CD4-positive, alpha-beta T cell treated with Interleukin-10 for 1 hour (primary cell): ENCODE results near the gene DUSP10.
A peak's percentile ranks its signal among the peaks of the same experiment; 100 is the strongest.

Experiments
- DNase-seq: peaks from one replicate; pipeline ENCODE4 v3.0.0-alpha.2; 2020

The DUSP10 gene

GRCh38 chr1:221762121-221762520, 20.2 kb upstream of the DUSP10 start:
- no peak for DNase-seq

DNA sequence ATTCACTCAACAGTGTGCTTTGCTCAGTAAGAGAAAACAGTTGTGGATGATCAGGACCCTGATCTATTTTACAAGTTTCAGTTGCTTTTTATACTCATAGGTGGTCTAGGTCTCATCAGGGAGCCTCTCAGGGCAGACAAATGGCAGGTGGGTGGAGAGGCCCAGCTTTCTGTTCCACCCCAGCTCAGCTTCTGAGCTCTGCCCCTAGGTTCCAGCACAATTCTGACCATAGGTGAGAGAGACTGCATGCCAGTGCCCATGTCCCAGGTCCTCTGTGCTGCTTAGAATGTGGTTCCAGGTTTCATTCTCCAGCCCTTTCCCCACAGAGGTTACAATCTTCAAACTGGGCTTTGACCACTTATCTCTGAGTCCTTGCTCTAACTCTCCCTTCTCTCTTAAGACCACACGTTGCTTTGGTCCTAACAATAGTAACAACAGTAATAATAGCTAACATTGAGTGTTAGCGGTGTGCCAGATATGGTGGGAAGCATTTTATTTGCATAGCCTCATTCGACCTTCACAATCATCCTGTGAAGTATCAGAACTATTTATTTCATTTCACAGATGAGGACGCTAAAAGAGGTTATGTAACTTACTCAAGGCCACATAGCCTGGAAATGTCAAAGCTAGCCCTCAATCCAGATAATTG, 19.6 kb upstream of the DUSP10 start:
- no peak for DNase-seq

DNA sequence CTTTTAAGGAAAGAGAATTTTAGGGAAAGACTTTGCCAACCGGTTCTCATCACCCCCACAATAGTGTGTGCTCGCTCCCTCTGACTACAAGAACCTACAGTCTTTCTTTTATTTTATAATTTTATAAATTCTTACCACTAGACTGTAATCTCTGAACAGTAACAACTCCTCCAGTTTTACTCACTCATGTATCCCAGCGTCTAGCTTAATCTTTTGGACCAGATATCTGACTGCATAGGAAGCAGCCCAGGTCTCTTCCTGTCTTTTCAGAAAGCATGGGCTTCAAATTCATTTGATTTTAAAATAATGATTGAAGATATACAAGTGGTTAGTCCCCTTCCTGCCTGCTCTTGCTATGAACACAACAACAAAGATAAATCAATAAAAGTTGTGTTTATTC, 19.0 kb upstream of the DUSP10 start:
- no peak for DNase-seq

GRCh38 chr1:221759436-221759835, 17.5 kb upstream of the DUSP10 start:
- DNase-seq = no peak

DNA sequence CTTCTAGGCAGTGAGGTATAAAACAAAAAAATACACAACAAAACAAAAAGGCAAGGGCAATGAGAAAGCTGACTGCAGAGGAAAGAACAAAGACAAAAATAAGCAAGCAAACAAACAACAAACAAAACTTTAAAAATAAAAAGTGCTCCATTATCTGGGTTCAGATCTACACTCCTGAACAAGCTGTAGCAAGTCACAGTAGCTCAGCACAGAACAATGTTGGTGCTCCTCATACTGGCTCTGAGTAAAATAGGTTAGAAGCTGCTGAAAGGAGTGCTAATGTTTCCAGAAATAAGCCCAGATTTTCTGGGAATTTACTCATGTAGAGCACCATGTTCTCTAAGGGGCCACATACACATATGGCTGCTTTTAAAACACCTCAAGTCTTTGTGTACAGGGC, 16.6 kb upstream of the DUSP10 start:
- DNase-seq = no peak

GRCh38 chr1:221756830-221757551, 15.1 kb upstream of the DUSP10 start:
- no peak for DNase-seq

- no peak for DNase-seq
Measured at GRCh38 chr1:221753828-221754188, 11.9 kb upstream of the DUSP10 start.

DNA sequence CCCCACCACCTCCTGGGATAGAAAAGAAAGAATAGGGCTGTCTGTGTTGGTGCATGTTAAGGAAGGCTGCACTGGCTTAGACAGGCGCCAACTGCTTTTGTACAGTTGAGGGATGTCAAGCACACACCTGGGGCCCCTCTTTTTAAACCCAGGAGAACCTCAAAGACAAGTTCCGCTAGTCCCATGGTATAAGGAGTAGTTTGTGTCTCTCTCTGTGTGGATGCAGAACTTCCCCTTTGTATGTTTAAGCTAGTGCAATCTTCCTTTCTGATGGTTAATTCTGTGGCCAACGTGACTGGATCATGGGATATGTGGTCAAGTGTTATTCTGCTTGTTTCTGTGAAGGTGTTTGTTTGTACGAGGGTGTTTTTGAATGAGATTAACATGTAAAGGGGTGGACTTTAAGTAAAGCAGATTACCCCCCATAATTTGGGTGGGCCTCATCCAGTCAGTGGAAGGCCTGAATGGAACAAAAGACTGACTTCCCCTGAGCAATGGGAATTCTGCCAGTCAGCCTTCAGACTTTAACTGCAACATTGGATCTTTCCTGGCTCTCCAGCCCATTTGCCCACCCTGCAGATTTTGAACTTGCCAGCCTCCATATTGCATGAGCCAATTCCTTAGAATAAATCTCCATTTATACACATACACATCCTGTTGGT, 9.5 kb upstream of the DUSP10 start:
- no peak for DNase-seq

- no peak for DNase-seq
Measured at GRCh38 chr1:221748981-221749380, 7.1 kb upstream of the DUSP10 start.

DNA sequence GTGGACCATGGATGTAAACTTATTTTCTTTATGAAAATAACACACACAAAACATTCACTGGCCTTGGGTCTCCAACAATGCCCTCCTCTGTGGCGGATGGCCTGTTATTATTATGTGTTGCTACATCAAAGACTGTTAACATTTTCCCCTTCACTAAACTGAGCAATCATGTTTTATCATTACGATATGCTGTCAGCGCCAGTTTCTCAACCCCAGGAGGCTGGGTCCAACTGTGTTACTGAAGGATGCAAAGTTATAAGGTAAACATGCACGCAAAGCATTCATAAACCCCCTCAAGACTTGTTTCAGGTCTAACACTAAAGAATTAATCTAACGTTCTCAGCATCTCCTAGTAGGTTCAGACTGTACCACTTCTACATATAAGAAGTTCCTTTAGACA, 6.0 kb upstream of the DUSP10 start:
- DNase-seq = no peak

DNA sequence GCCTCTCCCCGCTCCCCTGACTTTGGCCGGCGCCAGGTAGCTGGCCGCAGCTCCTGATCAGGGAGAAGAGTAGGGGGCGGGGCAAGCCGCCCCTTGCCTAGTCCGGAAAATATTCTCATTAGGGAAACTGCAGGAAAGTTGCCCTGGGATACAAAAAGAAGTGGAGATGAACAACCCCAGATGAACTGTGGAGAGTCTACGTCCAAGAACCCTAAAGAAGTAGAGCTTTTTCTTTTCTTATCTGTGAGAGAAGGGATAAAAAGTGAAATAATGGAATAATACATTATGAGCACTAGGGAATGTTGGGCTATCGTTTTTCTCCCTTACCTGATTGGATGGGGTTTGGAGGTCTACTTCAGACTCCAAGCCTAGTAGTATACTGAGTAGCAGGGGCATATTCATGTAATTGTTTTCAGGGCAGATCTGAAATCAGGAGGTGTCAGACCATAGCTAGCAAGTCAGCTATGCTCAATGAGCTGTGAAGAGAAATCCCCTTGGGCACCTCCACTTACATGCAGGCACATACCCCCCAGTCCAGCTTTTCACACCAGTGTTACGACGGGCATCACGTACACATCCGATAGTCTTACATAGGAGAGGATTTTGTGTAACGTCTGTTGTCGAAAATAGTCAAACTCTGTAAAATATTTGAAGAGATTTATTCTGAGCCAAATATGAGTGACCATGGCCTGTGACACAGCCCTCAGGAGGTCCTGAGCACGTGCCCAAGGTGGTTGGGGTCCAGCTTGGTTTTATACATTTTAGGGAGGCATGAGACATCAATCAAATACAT, 1.7 kb upstream of the DUSP10 start:
- no peak for DNase-seq

- peak; percentile 88 for DNase-seq
Measured at GRCh38 chr1:221742555-221743415, 896 bp upstream of the DUSP10 start.

DNA sequence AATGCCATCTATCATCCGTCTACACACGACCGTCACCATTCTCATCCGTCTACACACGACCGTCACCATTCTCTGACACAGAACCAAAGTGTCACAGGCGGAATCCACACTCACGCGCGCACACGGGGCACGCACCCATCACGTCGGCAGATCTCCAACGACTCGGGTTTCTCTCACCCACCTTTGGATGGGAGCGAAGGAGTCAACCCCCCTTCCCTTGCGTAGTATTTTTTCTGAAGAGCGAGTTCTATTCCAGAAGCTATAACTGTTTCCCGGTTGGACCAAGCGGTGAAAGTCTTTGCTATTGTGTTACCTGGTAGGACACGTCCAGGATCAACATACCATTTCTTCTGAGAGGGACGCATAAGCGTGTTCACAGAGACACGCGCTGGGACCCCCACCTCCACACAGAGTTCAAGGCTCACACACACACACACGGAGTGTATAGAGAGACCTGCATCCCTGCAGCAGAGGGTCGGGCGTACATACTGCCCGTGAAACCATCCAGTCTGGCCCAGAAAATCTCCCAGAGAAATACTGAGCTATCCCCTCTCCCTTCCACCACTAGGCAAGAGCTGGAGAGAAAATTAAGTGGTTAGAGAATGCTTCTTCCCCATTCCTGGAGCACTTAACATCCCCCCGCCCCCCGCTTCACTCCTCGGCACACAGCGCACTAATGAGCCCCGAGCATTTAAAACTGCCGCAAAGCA, 741 bp downstream of the DUSP10 start:
- peak; percentile 39 for DNase-seq

DNA sequence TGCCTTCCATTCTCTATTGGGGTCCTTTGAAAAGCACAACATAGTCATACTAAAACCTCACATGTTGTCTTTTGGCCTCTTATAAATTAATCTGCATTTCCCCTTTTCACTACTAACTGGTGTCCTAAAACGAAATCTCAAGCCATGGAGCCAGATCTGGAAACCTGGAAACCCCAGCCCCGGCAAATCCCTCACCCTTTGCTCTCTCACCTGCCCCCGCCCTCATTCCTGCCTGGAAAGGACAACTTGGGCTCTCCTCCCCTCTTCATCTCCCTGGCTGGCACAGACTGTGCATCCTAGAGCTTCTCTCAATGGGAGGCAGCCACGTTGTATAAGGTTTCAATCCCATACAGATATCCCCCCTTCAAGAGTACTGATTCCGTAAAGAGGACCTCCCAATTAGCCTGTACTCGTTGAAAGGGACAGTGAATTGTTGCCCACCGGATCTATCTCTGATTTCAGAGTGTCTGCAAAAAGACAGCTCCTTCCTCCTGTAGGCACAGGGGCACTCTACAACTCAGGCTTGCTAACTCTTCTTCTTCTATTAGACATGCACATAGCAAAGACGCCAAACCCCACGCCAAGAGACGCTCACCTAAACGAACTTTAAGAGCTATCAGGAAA, 1.4 kb downstream of the DUSP10 start:
- DNase-seq = no peak

- no peak for DNase-seq
Measured at GRCh38 chr1:221739677-221740025, 2.2 kb downstream of the DUSP10 start.

GRCh38 chr1:221739018-221739676, 2.7 kb downstream of the DUSP10 start:
- no peak for DNase-seq

DNA sequence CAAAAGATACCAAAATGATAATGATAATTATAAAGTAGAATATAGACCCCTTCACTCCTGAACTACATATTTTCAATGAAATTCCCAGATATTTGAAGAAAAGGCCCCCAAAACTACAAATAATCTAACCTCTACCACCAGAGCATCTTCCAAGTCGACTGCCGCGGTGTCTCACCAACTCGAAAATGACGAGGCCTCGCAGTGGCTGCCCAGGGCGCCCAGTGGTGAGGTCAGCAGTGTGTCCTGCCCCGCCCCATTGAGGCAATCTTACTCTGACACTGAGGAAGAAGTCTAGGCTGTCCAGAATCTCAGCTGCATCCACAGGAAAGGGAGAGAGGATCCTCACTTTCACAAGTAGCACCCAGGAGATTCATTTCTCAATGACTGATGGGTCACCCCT, 5.2 kb downstream of the DUSP10 start:
- no peak for DNase-seq

DNA sequence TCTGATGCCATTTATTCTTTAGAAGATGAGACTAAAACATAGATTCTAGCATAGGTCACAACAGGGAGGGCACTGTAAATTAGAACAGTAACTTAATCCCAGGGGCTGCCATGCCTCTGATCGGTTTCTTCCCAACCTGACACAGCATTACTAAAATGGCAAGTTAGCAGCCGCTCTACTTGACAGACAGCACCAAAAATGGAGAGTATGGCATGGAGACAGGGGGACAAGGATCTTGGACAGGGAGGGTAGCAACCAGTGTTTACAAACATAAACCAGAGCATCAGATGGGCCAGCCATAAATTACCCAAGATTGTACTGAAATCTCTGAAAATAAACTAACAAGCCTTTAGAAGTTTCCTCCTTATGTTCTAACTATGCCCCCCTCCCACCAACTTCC, 5.9 kb downstream of the DUSP10 start:
- DNase-seq = no peak

GRCh38 chr1:221734187-221734586, 7.7 kb downstream of the DUSP10 start:
- DNase-seq = no peak

DNA sequence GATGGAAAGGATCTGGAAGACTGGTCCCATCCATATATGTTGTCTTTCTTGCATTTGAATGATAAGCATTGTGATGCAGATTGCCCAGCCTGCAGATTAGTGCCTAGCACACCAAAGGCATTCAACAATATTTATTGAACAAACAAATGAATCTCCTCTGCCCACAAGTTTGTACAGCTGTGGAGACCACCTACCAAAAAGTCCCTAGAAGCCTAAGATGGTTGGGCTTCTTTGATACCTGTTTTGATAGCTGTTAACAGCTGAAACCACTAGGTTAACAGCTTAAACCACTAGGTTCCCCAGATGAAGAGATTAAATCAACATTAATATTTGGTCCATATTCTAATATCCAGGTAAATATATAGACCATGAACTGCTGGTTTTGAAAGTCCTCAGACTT, 9.8 kb downstream of the DUSP10 start:
- peak; percentile 46 for DNase-seq

GRCh38 chr1:221729771-221730330, 12.0 kb downstream of the DUSP10 start:
- no peak for DNase-seq
